Heart right ventricle (tissue), 16 donors: ENCODE data around the gene PLXNA2. TPM values are rescaled to one million over a fixed set of nuclear protein-coding genes. Genes with fewer than 3 reads are reported as not detected.

Experiments
- ATAC-seq, 8 donors: fragments of 200-7000 bp; cut with Tn5 transposase; one replicate each; pipeline ENCODE4 v1.9.1; 2020; ENCODE audit warnings: mild to moderate bottlenecking in 8 of 8, moderate library complexity in 8 of 8, moderate number of reproducible peaks in 1 of 8
- DNase-seq, 2 donors: peaks; one replicate each; pipeline ENCODE4 v3.0.0-alpha.2; 2020
- H3K27ac ChIP-seq, 10 donors: fragments of 200-600 bp; sonication (generic) in 2 of 10; one replicate each; pipeline versions ENCODE4 v1.5.0 to v1.8.0; 2020 to 2022; ENCODE audit warnings: mild to moderate bottlenecking in 3 of 10
- H3K27me3 ChIP-seq, 7 donors: fragments of 200-600 bp; one replicate each; pipeline ENCODE4 v1.8.0; 2021 to 2022; ENCODE audit warnings: mild to moderate bottlenecking in 2 of 7
- H3K36me3 ChIP-seq, 9 donors: fragments of 200-600 bp; sonication (generic) in 1 of 9; one replicate each; pipeline versions ENCODE4 v1.5.0 to v1.8.0; 2020 to 2022; ENCODE audit warnings: mild to moderate bottlenecking in 2 of 9
- H3K4me1 ChIP-seq, 9 donors: fragments of 200-600 bp; sonication (generic) in 1 of 9; one replicate each; pipeline versions ENCODE4 v1.5.0 to v1.8.0; 2020 to 2022; ENCODE audit warnings: mild to moderate bottlenecking in 4 of 9
- H3K4me3 ChIP-seq, 10 donors: fragments of 200-600 bp; sonication (generic) in 2 of 10; one replicate each; pipeline versions ENCODE4 v1.5.0 to v1.8.0; 2020 to 2022; ENCODE audit warnings: mild to moderate bottlenecking in 7 of 10, moderate library complexity in 2 of 10
- H3K9me3 ChIP-seq, 11 donors: fragments of 200-600 bp in 10 of 11; sonication (generic) in 2 of 11; one replicate each; pipeline versions ENCODE4 v1.5.0 to v1.8.0; 2013 to 2022; ENCODE audit warnings: mild to moderate bottlenecking in 2 of 11, control low read depth in 1 of 11, moderate library complexity in 1 of 11
- CTCF ChIP-seq, 9 donors: fragments of 200-600 bp; sonication (generic) in 2 of 9; IDR thresholded peaks; one replicate each; pipeline versions ENCODE4 v1.5.0 to v1.8.0; 2021 to 2022; ENCODE audit warnings: antibody characterized with exemption in 9 of 9, mild to moderate bottlenecking in 5 of 9, moderate library complexity in 1 of 9
- WGBS, 2 donors: extraction: QIAGEN DNeasy Blood & Tissue Kit; methylation state at CpG; one replicate each; pipeline ENCODE4 v1.1.7; 2013; ENCODE audit warnings: inconsistent platforms in 1 of 2; 5-methylcytosine and 5-hydroxymethylcytosine counted together
- intact Hi-C, 10 donors: fragments of 100-400 bp; cut with DNase I; formaldehyde crosslinking; loops; one replicate each; pipeline versions ENCODE4 v1.11.1 to v1.14.2; 2022
- polyA plus RNA-seq, 2 donors: library from polyadenylated mRNA; stranded (reverse); fragments of 200-250 nt; gene quantifications; one replicate each; pipeline ENCODE4 v1.2.3, GENCODE V29; 2013
- total RNA-seq, 10 donors: library from RNA; stranded (reverse); fragmentation: NEBNext Ultra II Directional in 3 of 10; extraction: Animal tissue kit (Norgen Biotek cat#: 25700) in 3 of 10; gene quantifications; one replicate each; pipeline versions ENCODE4 v1.2.1 to v1.2.4, GENCODE V29; 2021 to 2023
- donor health status: Arrhythmogenic right ventricular cardiomyopathy.
- donor health status: ischemic (EF 13 %, LVEDD 7.1; RV severe dilation, severe dysfunction).
- donor health status: healthy with polysubstance abuse.
- donor health status: DM: no; HTN: yes; CAD: no.
- donor health status: DM: no; HTN: no; CAD: no.
- donor health status: ischemic (EF 25% LVEDD 6.9; RV normal size, moderate dysfunction).
- donor health status: ischemic (EF 25% LVEDD 5.7; RV mildly dilated, moderate dysfunction).
- donor health status: healthy.
- donor health status: DM: yes; HTN: yes; CAD: no.
- donor health status: Ischemic cardiomyopathy.
- donor health status: ischemic (EF 35%, LVEDD 5.7; RV mildly dilated, moderate dysfunction).
- donor health status: nonischemic (EF 11% LVEDD 7.7; RV severe dilation, severe dysfunction).
- donor health status: DM: yes; HTN: yes; CAD: no.
- donor health status: PGD.
- donor health status: ischemic (EF 29% LVEDD 5.4; RV normal size, mild dysfunction).
- donor health status: nonischemic (EF 23%, LVEDD 6.1; RV moderate dilation, normal function).

Gene PLXNA2
- total and polyA plus RNA-seq, 12 donors, result 6.1 to 31.6 (median 17.9) TPM

GRCh38 chr1:208105756-208106155, 138.4 kb downstream of the PLXNA2 start:
- H3K4me1 ChIP-seq, result peaks cover 0 to 54% (median 16%) of the 10 kb centered on the region in 9 donors
- no peak for ATAC-seq
- 66 to 72% methylated on average over 5 of the region's 5 CpGs for WGBS, 2 donors
- no peaks in the 10 kb centered on the region for H3K27me3 ChIP-seq
- intact Hi-C loops, result loop anchor here in 1 of 10 donors (10.0 kb wide), 1 partner anchor 139 kb away; the partner anchor contains the start of gene PLXNA2
- H3K4me3 ChIP-seq, result no peak overlapping the region
- no peak overlapping the region for H3K27ac ChIP-seq
- H3K9me3 ChIP-seq, result no peaks in the 10 kb centered on the region
- DNase-seq, result no peak
- H3K36me3 ChIP-seq, result peaks cover 0 to 24% (median 0%) of the 10 kb centered on the region in 9 donors
- no peak for TF ChIP-seq CTCF (IDR thresholded peaks at IDR 0.05)

- no peak overlapping the region for H3K4me3 ChIP-seq
- no peak for TF ChIP-seq CTCF (IDR thresholded peaks at IDR 0.05)
- DNase-seq, result no peak
- peaks cover 0 to 56% (median 21%) of the 10 kb centered on the region in 9 donors for H3K4me1 ChIP-seq
- WGBS, 2 donors, result 32 to 58% methylated on average over 7 of the region's 7 CpGs
- no peak overlapping the region for H3K27ac ChIP-seq
- H3K36me3 ChIP-seq, result peaks cover 0 to 32% (median 0%) of the 10 kb centered on the region in 9 donors
- no peaks in the 10 kb centered on the region for H3K27me3 ChIP-seq
- peak in 2 of 8 donors; percentile 7 to 42 for ATAC-seq
- intact Hi-C loops, result loop anchor here in 1 of 10 donors (10.0 kb wide), 1 partner anchor 141 kb away; the partner anchor contains the start of gene PLXNA2
- no peaks in the 10 kb centered on the region for H3K9me3 ChIP-seq
Measured at GRCh38 chr1:208103597-208104513, 140.3 kb downstream of the PLXNA2 start.

- Histone ChIP-seq H3K4me3 (no peak overlapping the region), H3K9me3 (no peaks in the 10 kb centered on the region), H3K36me3 (peaks cover 0 to 44% (median 0%) of the 10 kb centered on the region in 9 donors), H3K27me3 (no peaks in the 10 kb centered on the region), H3K27ac (peak overlapping the region in 2 of 10 donors; percentile 25 to 39), H3K4me1 (peaks cover 0 to 45% (median 16%) of the 10 kb centered on the region in 9 donors)
- 52 to 63% methylated on average over 11 of the region's 11 CpGs for WGBS, 2 donors
- TF ChIP-seq CTCF (IDR thresholded peaks at IDR 0.05), result no peak
- intact Hi-C loops, result loop anchor here in 1 of 10 donors (10.0 kb wide), 1 partner anchor 143 kb away; the partner anchor contains the start of gene PLXNA2
- DNase-seq (peak in 1 of 2 donors; percentile 39), ATAC-seq (peak in 6 of 8 donors; percentile 54 to 77 (median 61))
Measured at GRCh38 chr1:208101661-208102431, 142.3 kb downstream of the PLXNA2 start.

- Histone ChIP-seq H3K9me3 (no peaks in the 10 kb centered on the region), H3K4me3 (no peak overlapping the region), H3K36me3 (peaks cover 0 to 54% (median 3%) of the 10 kb centered on the region in 9 donors), H3K4me1 (peaks cover 0 to 45% (median 16%) of the 10 kb centered on the region in 9 donors), H3K27ac (peak overlapping the region in 2 of 10 donors; percentile 25 to 39), H3K27me3 (no peaks in the 10 kb centered on the region)
- WGBS, 2 donors, result 36 to 38% methylated on average over 5 of the region's 5 CpGs
- no peak for DNase-seq
- intact Hi-C loops, result loop anchor here in 1 of 10 donors (10.0 kb wide), 1 partner anchor 144 kb away; the partner anchor contains the start of gene PLXNA2
- no peak for TF ChIP-seq CTCF (IDR thresholded peaks at IDR 0.05)
- ATAC-seq, result peak in 5 of 8 donors; percentile 12 to 38 (median 23)
Measured at GRCh38 chr1:208100906-208101305, 143.3 kb downstream of the PLXNA2 start.
